Tibial artery (tissue), 4 donors: ENCODE measurements around the gene ZBP1.
A peak's percentile ranks its signal among the peaks of the same experiment; 100 is the strongest.

Experiments
- DNase-seq, 2 donors: peaks; one replicate each; pipeline ENCODE4 v3.0.0-alpha.2; 2019
- H3K27ac ChIP-seq, 2 donors: fragments of 200-600 bp; sonication (generic) in 1 of 2; 1 replicate in 1 of 2; 2 replicates in 1 of 2; pipeline ENCODE4 v1.5.1; 2018 to 2019; ENCODE audit warnings: mild to moderate bottlenecking in 1 of 2
- H3K27me3 ChIP-seq, 2 donors: fragments of 200-600 bp; sonication (generic) in 1 of 2; one replicate each; pipeline versions ENCODE4 v1.5.1 to v1.6.0; 2016 to 2019
- H3K36me3 ChIP-seq, 3 donors: fragments of 200-600 bp; sonication (generic) in 2 of 3; one replicate each; pipeline ENCODE4 v1.5.1; 2016 to 2019; ENCODE audit warnings: mild to moderate bottlenecking in 2 of 3
- H3K4me1 ChIP-seq, 4 donors: fragments of 200-600 bp; sonication (generic) in 2 of 4; 1 replicate in 3 of 4; 2 replicates in 1 of 4; pipeline ENCODE4 v1.5.1; 2016 to 2019
- H3K4me3 ChIP-seq, 2 donors: fragments of 200-600 bp; sonication (generic) in 1 of 2; 1 replicate in 1 of 2; 2 replicates in 1 of 2; pipeline ENCODE4 v1.5.1; 2018 to 2019; ENCODE audit warnings: mild to moderate bottlenecking in 2 of 2
- H3K9me3 ChIP-seq, 3 donors: fragments of 200-600 bp; sonication (generic) in 1 of 3; one replicate each; pipeline ENCODE4 v1.5.1; 2016 to 2019
- intact Hi-C: fragments of 100-400 bp; cut with DNase I; formaldehyde crosslinking; loops from one replicate; pipeline ENCODE4 v1.15.0; 2023; ENCODE audit warnings: low total_unique reads
- TF ChIP-seq, protein P1 (sequence below), 2 experiments: fragments of 200-600 bp in 1 of 2; fragments of 450-650 bp in 1 of 2; IDR thresholded peaks; one replicate each; pipeline ENCODE4 v1.5.1; 2017 to 2019; ENCODE audit warnings: antibody characterized with exemption in 2 of 2, mild to moderate bottlenecking in 1 of 2, moderate library complexity in 1 of 2

ZBP1 gene

DNA sequence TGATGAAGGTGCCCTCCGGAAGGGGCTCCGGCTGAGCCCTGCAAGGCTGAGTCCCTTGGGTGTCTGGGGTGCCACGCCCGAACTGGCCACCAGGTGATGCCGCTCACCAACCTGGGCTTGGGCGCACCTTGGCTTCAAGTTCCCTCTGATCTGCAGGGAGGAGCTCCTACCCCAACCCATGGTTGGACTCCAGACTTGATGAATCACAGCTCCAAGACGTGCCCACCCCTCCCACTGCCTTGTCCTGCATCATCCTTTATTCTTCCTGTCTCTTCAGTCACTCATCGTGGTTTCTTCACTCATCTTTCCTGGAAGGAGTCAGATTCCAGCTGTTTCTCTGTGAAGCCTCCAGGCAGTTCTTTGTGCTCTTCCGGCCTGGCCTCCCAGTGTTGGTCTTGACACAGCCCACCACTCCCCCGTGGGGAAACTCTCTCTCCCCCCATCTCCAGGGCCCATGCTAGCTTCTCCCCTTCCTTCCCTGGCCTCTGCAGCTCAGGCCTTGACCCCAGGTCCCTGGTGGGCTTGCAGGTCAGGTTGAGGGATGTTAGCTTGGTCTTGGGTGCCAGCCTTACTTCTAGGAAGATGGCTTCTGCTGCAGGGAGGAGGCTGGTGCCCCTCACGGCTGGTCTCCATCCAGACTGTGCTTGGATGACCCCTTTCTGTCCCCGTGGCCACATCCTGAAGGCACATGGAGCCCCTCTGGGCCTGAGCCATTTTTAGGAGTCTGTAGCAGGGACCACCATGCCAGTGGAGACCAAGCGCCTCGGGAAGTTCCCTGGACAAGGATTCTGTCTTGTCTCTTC is 2.6 kb upstream of the ZBP1 start:
- Histone ChIP-seq H3K36me3 (no peaks in the 10 kb centered on the region), H3K4me1 (peaks cover 0 to 5% (median 2%) of the 10 kb centered on the region in 4 donors), H3K9me3 (peaks cover 0 to 6% (median 0%) of the 10 kb centered on the region in 3 donors), H3K27ac (no peak overlapping the region), H3K27me3 (peaks cover 0 to 14% of the 10 kb centered on the region in 2 donors), H3K4me3 (no peak overlapping the region)
- intact Hi-C loops, result no loop called here
- peak in 1 of 2 donors; percentile 63 for DNase-seq
- TF ChIP-seq, protein P1, sequence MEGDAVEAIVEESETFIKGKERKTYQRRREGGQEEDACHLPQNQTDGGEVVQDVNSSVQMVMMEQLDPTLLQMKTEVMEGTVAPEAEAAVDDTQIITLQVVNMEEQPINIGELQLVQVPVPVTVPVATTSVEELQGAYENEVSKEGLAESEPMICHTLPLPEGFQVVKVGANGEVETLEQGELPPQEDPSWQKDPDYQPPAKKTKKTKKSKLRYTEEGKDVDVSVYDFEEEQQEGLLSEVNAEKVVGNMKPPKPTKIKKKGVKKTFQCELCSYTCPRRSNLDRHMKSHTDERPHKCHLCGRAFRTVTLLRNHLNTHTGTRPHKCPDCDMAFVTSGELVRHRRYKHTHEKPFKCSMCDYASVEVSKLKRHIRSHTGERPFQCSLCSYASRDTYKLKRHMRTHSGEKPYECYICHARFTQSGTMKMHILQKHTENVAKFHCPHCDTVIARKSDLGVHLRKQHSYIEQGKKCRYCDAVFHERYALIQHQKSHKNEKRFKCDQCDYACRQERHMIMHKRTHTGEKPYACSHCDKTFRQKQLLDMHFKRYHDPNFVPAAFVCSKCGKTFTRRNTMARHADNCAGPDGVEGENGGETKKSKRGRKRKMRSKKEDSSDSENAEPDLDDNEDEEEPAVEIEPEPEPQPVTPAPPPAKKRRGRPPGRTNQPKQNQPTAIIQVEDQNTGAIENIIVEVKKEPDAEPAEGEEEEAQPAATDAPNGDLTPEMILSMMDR (IDR thresholded peaks at IDR 0.05), result peak; percentile 64 to 74

DNA sequence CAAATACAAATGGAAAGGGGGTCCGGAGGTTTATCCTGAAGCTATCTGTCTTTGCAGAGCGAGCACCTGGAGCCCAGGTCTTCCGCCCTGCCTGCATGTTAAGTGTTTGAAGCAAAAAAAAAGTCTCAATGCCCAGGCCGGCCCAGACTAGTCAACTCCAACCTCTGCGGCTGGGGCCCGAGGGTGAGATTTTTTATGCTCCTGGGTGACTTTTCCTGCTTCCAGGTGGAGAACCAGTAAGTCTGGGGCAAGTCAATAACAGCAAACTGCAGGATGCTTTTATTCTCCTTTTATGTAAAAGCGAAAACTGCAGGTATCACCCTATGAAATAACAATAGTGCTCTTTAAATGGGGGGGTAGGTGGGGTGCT is 2.0 kb upstream of the ZBP1 start:
- H3K9me3 ChIP-seq, result peaks cover 0 to 6% (median 0%) of the 10 kb centered on the region in 3 donors
- H3K4me3 ChIP-seq, result no peak overlapping the region
- TF ChIP-seq, protein P1 (IDR thresholded peaks at IDR 0.05), result no peak
- H3K27ac ChIP-seq, result no peak overlapping the region
- intact Hi-C loops, result no loop called here
- DNase-seq, result no peak
- peaks cover 0 to 20% of the 10 kb centered on the region in 2 donors for H3K27me3 ChIP-seq
- no peaks in the 10 kb centered on the region for H3K36me3 ChIP-seq
- H3K4me1 ChIP-seq, result no peaks in the 10 kb centered on the region

DNA sequence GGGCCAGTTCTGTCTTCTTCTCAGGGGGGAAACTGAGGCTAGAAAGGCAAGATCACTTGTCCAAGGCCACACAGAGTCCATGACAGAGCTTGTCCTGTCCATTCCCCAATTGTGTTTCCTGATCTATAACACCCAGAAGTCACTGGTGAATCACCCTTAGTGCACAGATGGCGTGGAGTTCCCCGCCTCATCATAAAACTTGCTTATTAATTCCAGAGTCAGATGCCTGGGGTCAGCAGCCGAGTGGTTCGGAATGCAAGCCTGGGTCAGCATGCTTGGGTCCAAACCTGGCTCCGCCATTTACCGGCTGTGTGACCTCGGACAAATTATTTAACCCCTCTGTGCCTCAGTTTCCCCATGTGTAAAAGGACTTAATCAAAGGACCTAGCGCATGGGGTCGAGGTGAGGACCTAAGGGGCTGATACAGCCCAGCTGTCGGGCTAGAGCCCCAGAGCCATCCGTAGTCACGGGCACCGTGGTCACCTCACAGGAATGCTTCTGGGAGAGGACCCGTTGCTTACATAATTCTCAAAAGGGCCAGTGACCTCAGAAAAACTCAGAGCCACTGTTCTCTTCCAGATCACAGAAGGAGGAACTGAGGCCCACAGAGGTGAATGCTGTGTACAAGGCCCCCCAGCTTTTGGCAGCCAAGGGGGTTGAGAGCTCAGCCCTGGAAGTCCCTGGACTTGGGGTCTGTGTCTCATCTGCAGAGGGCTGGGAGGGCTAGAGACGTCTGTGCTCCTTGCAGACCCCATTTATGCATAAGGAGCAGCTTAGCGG is 1.4 kb upstream of the ZBP1 start:
- TF ChIP-seq, protein P1 (IDR thresholded peaks at IDR 0.05), result no peak
- Histone ChIP-seq H3K27me3 (peaks cover 0 to 22% of the 10 kb centered on the region in 2 donors), H3K4me3 (no peak overlapping the region), H3K9me3 (peaks cover 0 to 6% (median 0%) of the 10 kb centered on the region in 3 donors), H3K27ac (no peak overlapping the region), H3K4me1 (no peaks in the 10 kb centered on the region), H3K36me3 (no peaks in the 10 kb centered on the region)
- intact Hi-C loops, result no loop called here
- peak in 1 of 2 donors; percentile 51 for DNase-seq

DNA sequence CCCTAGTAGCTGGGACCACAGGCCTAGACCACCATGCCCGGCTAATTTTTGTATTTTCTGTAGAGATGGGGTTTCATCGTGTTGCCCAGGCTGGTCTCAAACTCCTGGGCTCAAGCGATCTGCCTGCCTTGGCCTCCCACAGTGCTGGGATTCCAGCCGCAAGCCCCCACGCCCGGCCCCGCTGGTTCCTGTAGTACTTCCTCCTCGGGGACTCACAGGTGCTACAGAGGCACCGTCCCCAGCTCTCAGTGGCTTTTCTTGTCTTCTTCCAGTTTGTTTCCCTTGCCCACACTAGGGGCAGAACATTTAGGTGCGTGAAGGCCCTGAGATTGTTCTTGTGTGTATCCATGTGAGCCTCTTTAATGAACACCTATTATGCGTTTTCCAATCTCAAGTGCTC is 773 bp upstream of the ZBP1 start:
- no peaks in the 10 kb centered on the region for H3K4me1 ChIP-seq
- no peak overlapping the region for H3K4me3 ChIP-seq
- H3K36me3 ChIP-seq, result no peaks in the 10 kb centered on the region
- no peak overlapping the region for H3K27ac ChIP-seq
- peaks cover 0 to 6% (median 0%) of the 10 kb centered on the region in 3 donors for H3K9me3 ChIP-seq
- H3K27me3 ChIP-seq, result peaks cover 0 to 22% of the 10 kb centered on the region in 2 donors
- peak in 1 of 2 donors; percentile 52 for DNase-seq
- TF ChIP-seq, protein P1 (IDR thresholded peaks at IDR 0.05), result no peak
- intact Hi-C loops, result no loop called here

DNA sequence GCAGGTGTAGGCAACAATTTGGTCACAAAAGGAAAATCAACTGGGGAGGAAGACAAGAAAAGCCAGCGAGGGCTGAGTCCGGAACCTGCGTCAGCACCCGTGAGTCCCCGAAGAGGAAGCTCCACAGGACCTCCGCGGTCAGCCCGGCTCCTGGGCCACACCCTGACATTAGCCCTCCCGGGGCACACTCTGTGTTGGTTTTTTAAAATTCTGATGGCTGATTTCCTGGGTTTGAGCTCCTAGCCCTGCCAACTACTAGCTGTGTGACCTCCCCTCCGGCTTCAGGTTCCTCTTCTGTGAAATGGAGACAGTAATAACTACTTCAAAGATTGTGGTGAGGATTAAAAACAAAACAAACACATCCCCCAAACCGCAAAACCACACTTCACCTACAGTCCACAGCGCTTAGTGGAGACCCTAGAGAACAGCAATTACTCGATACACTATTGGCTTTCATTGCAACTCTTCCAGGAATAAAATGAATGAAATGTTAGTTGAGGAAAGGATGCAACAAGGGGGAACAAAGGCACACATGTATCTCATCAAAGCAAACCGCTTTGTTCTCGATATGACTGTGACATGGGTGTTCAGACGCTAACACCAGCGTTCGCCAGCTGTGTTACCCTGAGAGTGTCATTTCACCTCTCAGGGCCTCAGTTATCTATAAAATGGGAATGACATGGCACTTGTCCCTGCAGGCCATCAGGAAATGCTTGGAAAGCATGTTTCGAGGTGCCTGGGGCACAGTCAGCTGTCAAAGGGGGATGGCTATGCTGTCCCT is 985 bp downstream of the ZBP1 start:
- H3K4me1 ChIP-seq, result no peaks in the 10 kb centered on the region
- intact Hi-C loops, result no loop called here
- H3K36me3 ChIP-seq, result no peaks in the 10 kb centered on the region
- no peaks in the 10 kb centered on the region for H3K9me3 ChIP-seq
- H3K27ac ChIP-seq, result no peak overlapping the region
- peak in 1 of 2 donors; percentile 67 for DNase-seq
- no peak overlapping the region for H3K4me3 ChIP-seq
- TF ChIP-seq, protein P1 (IDR thresholded peaks at IDR 0.05), result no peak
- peaks cover 0 to 30% of the 10 kb centered on the region in 2 donors for H3K27me3 ChIP-seq
